Thoracic aorta (tissue), 2 donors: ENCODE data around the gene EBI3. TPM values are rescaled to one million over a fixed set of nuclear protein-coding genes. Genes with fewer than 3 reads are reported as not detected.

Experiments used
- ATAC-seq: fragments of 150-250 bp; one replicate; pipeline ENCODE4 v1.8.0; 2017; ENCODE audit warnings: low read depth; ENCODE audit not compliant: insufficient number of reproducible peaks, low FRiP score
- DNase-seq: peaks from one replicate; pipeline ENCODE4 v3.0.0-alpha.2; 2020; ENCODE audit warnings: low spot score
- H3K27ac ChIP-seq, 2 donors: fragments of 200-600 bp; sonication (generic); 1 replicate in 1 of 2; 2 replicates in 1 of 2; pipeline ENCODE4 v1.5.1; 2016; ENCODE audit warnings: mild to moderate bottlenecking in 2 of 2, moderate library complexity in 2 of 2
- H3K27me3 ChIP-seq: fragments of 200-600 bp; sonication (generic); replicated peaks from 2 replicates; pipeline ENCODE4 v1.6.0; 2016; ENCODE audit warnings: mild to moderate bottlenecking; ENCODE audit not compliant: insufficient read depth
- H3K36me3 ChIP-seq: fragments of 200-600 bp; sonication (generic); one replicate; pipeline ENCODE4 v1.5.1; 2016
- H3K4me1 ChIP-seq, 2 donors: fragments of 200-600 bp; sonication (generic); 1 replicate in 1 of 2; 2 replicates in 1 of 2; pipeline versions ENCODE4 v1.5.1 to v1.6.0; 2016; ENCODE audit warnings: low read depth in 2 of 2, mild to moderate bottlenecking in 1 of 2; ENCODE audit not compliant: control insufficient read depth in 1 of 2
- H3K4me3 ChIP-seq: fragments of 200-600 bp; sonication (generic); 2 replicates; pipeline ENCODE4 v1.5.1; 2016; ENCODE audit warnings: mild to moderate bottlenecking
- H3K9me3 ChIP-seq: fragments of 200-600 bp; sonication (generic); 2 replicates; pipeline ENCODE4 v1.5.1; 2016
- total RNA-seq, 2 donors: library from RNA; depleted of rRNA; stranded (reverse); fragments of >200 nt; gene quantifications; one replicate each; pipeline versions ENCODE4 v1.1.0 to v1.2.3, GENCODE V29; 2016
- TF ChIP-seq, protein P1 (sequence below): fragments of 200-600 bp; sonication (generic); IDR thresholded peaks from one replicate; pipeline ENCODE4 v1.5.1; 2019; ENCODE audit warnings: antibody characterized with exemption

The EBI3 gene
- total RNA-seq, 2 donors from 2014 or later, result 1.9 to 16.1 TPM

DNA sequence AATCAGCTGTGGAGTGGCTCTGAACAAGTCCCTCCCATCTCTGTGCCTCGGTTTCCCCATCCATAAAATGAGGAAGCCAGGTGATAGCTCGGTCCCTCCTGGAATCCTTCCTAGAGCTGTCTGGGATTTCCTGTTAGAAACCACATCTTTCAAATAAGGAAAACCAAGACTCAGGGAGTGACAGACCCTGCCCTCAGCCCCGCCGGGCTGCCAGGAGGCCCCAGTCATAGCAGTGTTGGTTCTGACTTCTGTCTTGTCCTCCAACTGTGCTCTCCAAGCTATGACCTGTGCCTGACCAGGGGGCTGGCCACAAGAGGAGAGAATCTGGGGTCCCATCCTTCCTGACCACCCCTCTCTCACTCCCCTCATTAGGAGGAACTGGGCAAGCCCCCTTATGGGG is 48.7 kb downstream of the EBI3 start:
- Histone ChIP-seq H3K27ac (no peak overlapping the region), H3K4me3 (no peak overlapping the region), H3K27me3 (peaks cover 13% of the 10 kb centered on the region), H3K36me3 (no peaks in the 10 kb centered on the region), H3K9me3 (no peaks in the 10 kb centered on the region), H3K4me1 (peaks cover 0 to 3% of the 10 kb centered on the region in 2 donors)
- TF ChIP-seq, protein P1, sequence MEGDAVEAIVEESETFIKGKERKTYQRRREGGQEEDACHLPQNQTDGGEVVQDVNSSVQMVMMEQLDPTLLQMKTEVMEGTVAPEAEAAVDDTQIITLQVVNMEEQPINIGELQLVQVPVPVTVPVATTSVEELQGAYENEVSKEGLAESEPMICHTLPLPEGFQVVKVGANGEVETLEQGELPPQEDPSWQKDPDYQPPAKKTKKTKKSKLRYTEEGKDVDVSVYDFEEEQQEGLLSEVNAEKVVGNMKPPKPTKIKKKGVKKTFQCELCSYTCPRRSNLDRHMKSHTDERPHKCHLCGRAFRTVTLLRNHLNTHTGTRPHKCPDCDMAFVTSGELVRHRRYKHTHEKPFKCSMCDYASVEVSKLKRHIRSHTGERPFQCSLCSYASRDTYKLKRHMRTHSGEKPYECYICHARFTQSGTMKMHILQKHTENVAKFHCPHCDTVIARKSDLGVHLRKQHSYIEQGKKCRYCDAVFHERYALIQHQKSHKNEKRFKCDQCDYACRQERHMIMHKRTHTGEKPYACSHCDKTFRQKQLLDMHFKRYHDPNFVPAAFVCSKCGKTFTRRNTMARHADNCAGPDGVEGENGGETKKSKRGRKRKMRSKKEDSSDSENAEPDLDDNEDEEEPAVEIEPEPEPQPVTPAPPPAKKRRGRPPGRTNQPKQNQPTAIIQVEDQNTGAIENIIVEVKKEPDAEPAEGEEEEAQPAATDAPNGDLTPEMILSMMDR, result no peak
- ATAC-seq, result no peak
- DNase-seq, result no peak

DNA sequence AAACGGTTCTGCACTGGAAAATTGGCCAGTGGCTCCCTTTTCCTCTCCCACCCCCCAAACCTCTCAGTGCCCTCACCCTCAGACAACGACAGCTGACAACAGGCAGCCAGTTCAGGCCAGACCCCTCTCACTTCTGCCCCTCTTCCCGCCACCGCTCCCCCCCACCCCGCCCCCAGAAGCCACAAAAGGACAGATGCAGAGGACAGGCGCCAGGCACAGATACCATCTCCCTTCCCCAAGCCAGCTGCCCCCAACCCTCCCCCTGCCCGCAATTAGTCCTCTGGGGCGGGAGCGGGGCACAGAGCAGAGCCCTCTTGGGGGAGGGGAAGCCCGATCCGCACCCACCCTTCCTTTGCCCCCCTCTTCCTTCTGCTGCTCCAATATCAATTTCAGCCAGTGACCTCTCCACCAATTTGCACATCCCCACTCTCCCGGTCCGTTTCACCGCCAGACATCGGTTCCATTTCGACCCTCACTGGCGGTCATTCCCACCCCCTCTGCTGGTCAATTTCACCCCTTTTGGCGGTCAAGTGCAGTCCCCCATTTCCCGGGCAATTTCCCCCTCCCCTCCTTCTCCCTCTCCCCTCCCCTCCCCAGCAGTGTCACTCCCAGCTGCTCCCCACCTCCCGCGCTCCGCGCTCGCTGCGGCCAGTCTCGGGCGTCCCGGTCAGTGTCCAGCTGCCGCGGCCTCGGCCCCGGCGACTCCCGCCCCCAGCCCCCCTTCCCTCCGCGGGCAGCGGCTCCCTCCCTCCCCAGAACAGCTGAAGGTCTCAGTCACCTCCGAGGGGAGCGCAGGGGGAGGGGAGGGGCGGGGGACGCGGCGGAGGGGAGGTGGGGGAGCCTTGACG is 49.3 kb downstream of the EBI3 start, which contains the start of gene SHD:
SHD (plus strand) TSS at position 848 of the 848 bp plus-strand sequence. CDS start 798 bp downstream, outside the sequence.
- TF ChIP-seq, protein P1, result no peak
- no peaks in the 10 kb centered on the region for H3K9me3 ChIP-seq
- ATAC-seq (no peak), DNase-seq (no peak)
- no peaks in the 10 kb centered on the region for H3K36me3 ChIP-seq
- peak within 1 kb of the TSS; percentile 5 for H3K4me3 ChIP-seq
- no peak within 1 kb of the TSS for H3K27ac ChIP-seq
- H3K27me3 ChIP-seq, result peaks cover 13% of the 10 kb centered on the region
- peaks cover 0 to 3% of the 10 kb centered on the region in 2 donors for H3K4me1 ChIP-seq

DNA sequence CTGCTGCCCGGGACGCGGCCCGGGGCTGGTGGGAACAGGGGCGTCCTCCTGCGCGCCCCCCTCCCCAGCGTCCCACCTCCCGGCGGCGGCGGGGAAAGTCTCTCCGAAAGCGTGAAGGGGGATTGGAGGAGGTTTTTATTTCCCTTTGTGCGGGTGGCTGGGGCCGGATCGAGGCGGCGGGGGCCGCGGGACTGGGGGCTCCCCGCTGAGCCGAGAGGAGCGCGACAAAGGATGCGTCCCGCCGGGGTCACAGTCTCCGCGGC is 49.9 kb downstream of the EBI3 start:
- no peak overlapping the region for H3K27ac ChIP-seq
- TF ChIP-seq, protein P1, result no peak
- peaks cover 13% of the 10 kb centered on the region for H3K27me3 ChIP-seq
- H3K4me1 ChIP-seq, result peaks cover 0 to 3% of the 10 kb centered on the region in 2 donors
- DNase-seq, result no peak
- H3K36me3 ChIP-seq, result no peaks in the 10 kb centered on the region
- peak overlapping the region; percentile 5 for H3K4me3 ChIP-seq
- ATAC-seq, result no peak
- no peaks in the 10 kb centered on the region for H3K9me3 ChIP-seq

DNA sequence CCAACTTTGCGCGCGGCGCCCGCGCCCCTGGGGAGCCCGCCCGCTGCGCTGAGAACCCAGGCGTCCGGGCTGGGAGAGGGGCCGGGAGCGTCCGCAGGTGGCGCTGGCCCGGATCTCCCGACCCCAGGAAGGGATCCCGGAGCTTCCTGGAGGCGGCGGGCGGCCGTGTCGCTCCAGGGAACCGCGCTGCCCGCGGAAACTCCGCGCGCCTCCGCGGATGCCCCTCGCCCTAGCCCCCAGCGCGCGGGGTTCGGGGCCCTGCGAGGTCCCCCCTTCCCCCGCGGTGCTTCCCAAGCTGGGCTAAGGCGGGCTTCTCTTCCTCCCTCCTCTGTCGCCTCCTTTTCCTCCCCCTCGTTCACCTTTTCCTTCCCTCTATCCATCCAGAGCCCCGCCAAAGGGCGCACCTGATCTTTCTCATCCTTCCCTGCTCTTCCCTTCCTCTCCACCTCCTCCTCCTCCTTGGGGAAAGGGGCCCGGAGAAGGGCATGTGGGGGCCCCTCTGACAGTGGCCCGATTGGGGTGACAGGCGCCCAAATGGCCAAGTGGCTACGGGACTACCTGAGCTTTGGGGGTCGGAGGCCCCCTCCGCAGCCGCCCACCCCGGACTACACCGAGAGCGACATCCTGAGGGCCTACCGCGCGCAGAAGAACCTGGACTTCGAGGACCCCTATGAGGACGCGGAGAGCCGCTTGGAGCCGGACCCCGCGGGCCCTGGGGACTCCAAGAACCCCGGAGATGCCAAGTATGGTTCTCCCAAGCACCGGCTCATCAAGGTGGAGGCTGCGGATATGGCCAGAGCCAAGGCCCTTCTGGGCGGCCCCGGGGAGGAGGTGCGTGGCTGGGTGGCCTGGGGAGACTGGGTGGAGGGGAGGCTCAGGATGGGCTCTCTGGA is 50.5 kb downstream of the EBI3 start:
- DNase-seq (no peak), ATAC-seq (no peak)
- TF ChIP-seq, protein P1, result no peak

More for the DNA sequence above, 50.5 kb downstream of the EBI3 start:
- peaks cover 0 to 3% of the 10 kb centered on the region in 2 donors for H3K4me1 ChIP-seq
- H3K9me3 ChIP-seq, result no peaks in the 10 kb centered on the region
- H3K27ac ChIP-seq, result no peak overlapping the region
- H3K4me3 ChIP-seq, result peak overlapping the region; percentile 5
- H3K36me3 ChIP-seq, result no peaks in the 10 kb centered on the region
- peaks cover 19% of the 10 kb centered on the region for H3K27me3 ChIP-seq
